ENCODE measurements around the gene PARD3. TPM values are rescaled to one million over a fixed set of nuclear protein-coding genes. Genes with fewer than 3 reads are reported as not detected.

PARD3 gene
- total RNA-seq, 1 donor from 2014 or later = 37.5 TPM

DNA sequence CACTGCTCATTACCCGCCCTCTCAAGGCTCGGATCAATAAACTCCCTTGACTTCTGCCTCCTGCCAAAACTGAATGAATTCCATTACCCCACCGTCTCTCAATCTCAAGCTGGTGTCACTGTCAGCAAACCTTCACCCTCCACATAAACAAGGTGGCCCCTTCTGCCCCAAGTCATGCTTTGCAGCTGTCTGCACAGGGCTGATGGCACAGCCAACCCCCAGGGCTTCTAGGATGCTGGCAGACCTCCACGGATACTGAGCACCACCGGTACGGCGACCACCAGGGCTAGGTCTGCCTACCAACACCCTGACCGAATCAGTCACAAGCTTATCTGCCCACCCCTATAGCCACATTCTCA is 46.1 kb downstream of the PARD3 start:
- Histone ChIP-seq H3K4me1 (peaks cover 0 to 7% of the 10 kb centered on the region in 2 donors), H3K36me3 (no peaks in the 10 kb centered on the region), H3K27ac (no peak overlapping the region), H3K27me3 (no peaks in the 10 kb centered on the region), H3K9me3 (no peaks in the 10 kb centered on the region), H3K4me3 (peak overlapping the region in 1 of 2 donors; percentile 31)
- intact Hi-C loops (cut with DNase I) = no loop called here
- DNase-seq (ENCODE audit: low spot score in 2 of 2) = no peak
- TF ChIP-seq CTCF (IDR thresholded peaks at IDR 0.05) = no peak

DNA sequence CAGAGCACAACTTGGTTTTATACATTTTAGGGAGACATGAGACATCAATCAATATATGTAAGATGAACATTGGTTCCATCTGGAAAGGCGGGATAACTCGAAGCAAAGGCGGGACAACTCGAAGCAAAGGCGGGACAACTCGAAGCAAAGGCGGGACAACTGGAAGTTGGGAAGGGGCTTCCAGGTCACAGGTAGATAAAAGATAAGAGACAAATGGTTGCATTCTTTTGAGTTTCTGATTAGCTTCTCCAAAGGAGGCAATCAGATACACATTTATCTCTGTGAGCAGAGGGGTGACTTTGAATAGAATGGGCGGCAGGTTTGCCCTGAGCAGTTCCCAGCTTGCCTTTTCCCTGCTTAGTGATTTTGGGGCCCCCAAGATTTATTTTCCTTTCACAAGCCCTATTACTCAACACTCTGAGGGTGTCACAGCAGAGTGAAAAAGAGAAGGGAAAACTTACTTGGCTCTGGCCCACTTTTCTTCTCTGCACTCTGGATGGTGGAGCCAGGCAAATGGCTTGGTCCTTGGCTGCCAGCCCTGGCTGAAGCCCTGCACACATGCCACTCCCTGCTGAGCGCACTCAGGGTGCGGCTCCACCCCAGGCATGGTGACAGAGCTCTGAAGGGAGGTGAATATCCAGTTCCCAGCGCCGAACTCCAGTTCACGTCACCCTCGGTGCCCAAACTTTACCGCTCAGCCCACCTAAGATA is 46.7 kb downstream of the PARD3 start:
- H3K27ac ChIP-seq = no peak overlapping the region
- peak overlapping the region in 1 of 2 donors; percentile 31 for H3K4me3 ChIP-seq
- peak in 1 of 2 donors; percentile 76 for DNase-seq (ENCODE audit: low spot score in 2 of 2)
- H3K9me3 ChIP-seq = no peaks in the 10 kb centered on the region
- intact Hi-C loops (cut with DNase I) = no loop called here
- H3K36me3 ChIP-seq = no peaks in the 10 kb centered on the region
- H3K4me1 ChIP-seq = peaks cover 0 to 7% of the 10 kb centered on the region in 2 donors
- no peak for TF ChIP-seq CTCF (IDR thresholded peaks at IDR 0.05)
- H3K27me3 ChIP-seq = no peaks in the 10 kb centered on the region

- intact Hi-C loops (cut with DNase I) = no loop called here
- H3K27me3 ChIP-seq = no peaks in the 10 kb centered on the region
- H3K36me3 ChIP-seq = no peaks in the 10 kb centered on the region
- no peaks in the 10 kb centered on the region for H3K9me3 ChIP-seq
- TF ChIP-seq CTCF (IDR thresholded peaks at IDR 0.05) = no peak
- peaks cover 0 to 7% of the 10 kb centered on the region in 2 donors for H3K4me1 ChIP-seq
- no peak for DNase-seq (ENCODE audit: low spot score in 2 of 2)
- H3K4me3 ChIP-seq = no peak overlapping the region
- H3K27ac ChIP-seq = no peak overlapping the region
Measured at GRCh38 chr10:34766811-34767494, 48.1 kb downstream of the PARD3 start.

GRCh38 chr10:34766266-34766600 is 48.9 kb downstream of the PARD3 start:
- Histone ChIP-seq H3K4me1 (peaks cover 0 to 7% of the 10 kb centered on the region in 2 donors), H3K27ac (no peak overlapping the region), H3K36me3 (no peaks in the 10 kb centered on the region), H3K27me3 (no peaks in the 10 kb centered on the region), H3K4me3 (no peak overlapping the region), H3K9me3 (no peaks in the 10 kb centered on the region)
- intact Hi-C loops (cut with DNase I) = no loop called here
- DNase-seq (ENCODE audit: low spot score in 2 of 2) = no peak
- TF ChIP-seq CTCF (IDR thresholded peaks at IDR 0.05) = no peak

DNA sequence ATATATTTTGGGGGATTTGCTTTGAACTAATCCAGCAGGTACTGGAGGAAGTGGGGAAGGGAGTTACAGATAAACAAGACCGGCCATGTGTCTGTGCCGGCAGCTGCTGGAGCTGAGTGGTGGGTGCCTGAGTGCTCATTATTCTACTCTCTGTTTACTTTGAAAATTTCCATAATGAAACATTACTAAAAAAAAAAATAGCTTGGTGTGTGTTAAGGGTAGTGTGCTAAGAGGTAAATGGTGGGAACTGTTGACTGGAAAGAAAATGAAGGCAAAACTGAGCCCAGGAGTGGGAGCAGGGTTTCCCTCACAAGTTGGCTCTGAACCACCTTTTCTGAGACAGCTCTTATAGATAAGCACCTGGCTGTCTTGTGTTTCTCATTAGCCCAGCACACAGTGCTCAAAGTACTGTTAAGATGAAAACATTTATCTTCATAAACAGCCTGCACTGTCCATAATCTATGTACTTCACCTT is 50.6 kb downstream of the PARD3 start:
- Histone ChIP-seq H3K4me1 (peaks cover 0 to 7% of the 10 kb centered on the region in 2 donors), H3K27me3 (no peaks in the 10 kb centered on the region), H3K4me3 (no peak overlapping the region), H3K27ac (no peak overlapping the region), H3K36me3 (no peaks in the 10 kb centered on the region), H3K9me3 (no peaks in the 10 kb centered on the region)
- no peak for DNase-seq (ENCODE audit: low spot score in 2 of 2)
- intact Hi-C loops (cut with DNase I) = no loop called here
- no peak for TF ChIP-seq CTCF (IDR thresholded peaks at IDR 0.05)
